ENCODE results near the gene TGDS. TPM values are rescaled to one million over a fixed set of nuclear protein-coding genes. Genes with fewer than 3 reads are reported as not detected.

The TGDS gene
- total and polyA plus RNA-seq, 11 donors = 3.2 to 6.7 (median 4.6) TPM

DNA sequence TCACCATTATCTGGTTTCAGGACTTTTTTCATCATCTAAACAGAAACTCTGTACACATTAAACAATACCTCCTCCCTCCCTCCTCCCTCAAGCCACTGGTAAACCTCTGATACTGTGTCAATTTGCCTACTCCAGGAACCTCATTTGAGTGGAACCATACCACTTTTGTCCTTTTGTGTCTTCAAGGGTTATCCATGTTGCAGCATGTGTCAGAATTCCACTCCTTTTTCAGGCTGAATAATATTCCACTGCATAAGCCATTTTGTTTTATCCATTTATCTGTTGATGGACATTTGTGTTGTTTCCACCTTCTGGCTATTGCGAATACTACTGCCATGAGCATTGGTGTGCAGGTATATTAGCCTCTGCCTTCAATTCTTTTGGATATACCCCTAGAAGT lies 27.5 kb downstream of the TGDS start:
- no peak for DNase-seq
- Histone ChIP-seq H3K4me1 (no peaks in the 10 kb centered on the region), H3K4me3 (no peak overlapping the region), H3K27ac (no peak overlapping the region), H3K27me3 (no peaks in the 10 kb centered on the region), H3K9me3 (no peaks in the 10 kb centered on the region), H3K36me3 (peaks cover 0 to 45% (median 32%) of the 10 kb centered on the region in 9 donors)
- intact Hi-C loops (cut with DNase I) = no loop called here
- no peak for ATAC-seq
- 94 to 100% (median 97%) methylated on average over 1 of the region's 1 CpG for WGBS, 4 donors
- TF ChIP-seq, protein P1, sequence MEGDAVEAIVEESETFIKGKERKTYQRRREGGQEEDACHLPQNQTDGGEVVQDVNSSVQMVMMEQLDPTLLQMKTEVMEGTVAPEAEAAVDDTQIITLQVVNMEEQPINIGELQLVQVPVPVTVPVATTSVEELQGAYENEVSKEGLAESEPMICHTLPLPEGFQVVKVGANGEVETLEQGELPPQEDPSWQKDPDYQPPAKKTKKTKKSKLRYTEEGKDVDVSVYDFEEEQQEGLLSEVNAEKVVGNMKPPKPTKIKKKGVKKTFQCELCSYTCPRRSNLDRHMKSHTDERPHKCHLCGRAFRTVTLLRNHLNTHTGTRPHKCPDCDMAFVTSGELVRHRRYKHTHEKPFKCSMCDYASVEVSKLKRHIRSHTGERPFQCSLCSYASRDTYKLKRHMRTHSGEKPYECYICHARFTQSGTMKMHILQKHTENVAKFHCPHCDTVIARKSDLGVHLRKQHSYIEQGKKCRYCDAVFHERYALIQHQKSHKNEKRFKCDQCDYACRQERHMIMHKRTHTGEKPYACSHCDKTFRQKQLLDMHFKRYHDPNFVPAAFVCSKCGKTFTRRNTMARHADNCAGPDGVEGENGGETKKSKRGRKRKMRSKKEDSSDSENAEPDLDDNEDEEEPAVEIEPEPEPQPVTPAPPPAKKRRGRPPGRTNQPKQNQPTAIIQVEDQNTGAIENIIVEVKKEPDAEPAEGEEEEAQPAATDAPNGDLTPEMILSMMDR (IDR thresholded peaks at IDR 0.05) = no peak
- no peak for TF ChIP-seq POLR2A (IDR thresholded peaks at IDR 0.05)

GRCh38 chr13:94567581-94567980 lies 28.4 kb downstream of the TGDS start:
- Histone ChIP-seq H3K4me3 (no peak overlapping the region), H3K9me3 (no peaks in the 10 kb centered on the region), H3K36me3 (peaks cover 0 to 36% (median 24%) of the 10 kb centered on the region in 9 donors), H3K27me3 (no peaks in the 10 kb centered on the region), H3K27ac (no peak overlapping the region), H3K4me1 (no peaks in the 10 kb centered on the region)
- ATAC-seq = no peak
- TF ChIP-seq, protein P1 (IDR thresholded peaks at IDR 0.05) = no peak
- no peak for TF ChIP-seq POLR2A (IDR thresholded peaks at IDR 0.05)
- WGBS, 4 donors = 92 to 94% (median 93%) methylated on average over 3 of the region's 3 CpGs
- intact Hi-C loops (cut with DNase I) = no loop called here
- DNase-seq = no peak

DNA sequence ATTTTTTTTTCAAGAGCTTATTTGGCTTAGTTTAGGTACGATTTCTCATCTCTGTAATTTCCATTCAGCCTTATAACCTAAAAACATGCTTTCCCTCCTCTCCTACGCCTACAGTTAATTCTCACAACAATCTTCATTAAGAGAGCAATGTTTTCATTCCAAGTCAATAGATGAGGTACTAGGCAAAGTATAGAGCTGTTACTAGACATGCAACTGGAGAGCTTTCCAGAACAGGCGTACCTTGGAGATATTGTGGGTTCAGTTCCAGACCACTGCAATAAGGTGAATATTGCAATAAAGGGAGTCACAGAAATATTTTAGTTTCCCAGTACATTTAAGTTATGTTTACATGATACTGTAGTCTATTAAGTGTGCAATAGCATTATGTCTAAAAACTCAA lies 34.8 kb downstream of the TGDS start:
- Histone ChIP-seq H3K4me1 (peaks cover 0 to 5% (median 0%) of the 10 kb centered on the region in 12 donors), H3K27me3 (no peaks in the 10 kb centered on the region), H3K27ac (no peak overlapping the region), H3K9me3 (no peaks in the 10 kb centered on the region), H3K36me3 (no peaks in the 10 kb centered on the region), H3K4me3 (no peak overlapping the region)
- DNase-seq (no peak), ATAC-seq (no peak)
- intact Hi-C loops (cut with DNase I) = no loop called here
- 91 to 93% (median 92%) methylated on average over 3 of the region's 3 CpGs for WGBS, 4 donors
- TF ChIP-seq, protein P1 (IDR thresholded peaks at IDR 0.05) = no peak
- TF ChIP-seq POLR2A (IDR thresholded peaks at IDR 0.05) = no peak

DNA sequence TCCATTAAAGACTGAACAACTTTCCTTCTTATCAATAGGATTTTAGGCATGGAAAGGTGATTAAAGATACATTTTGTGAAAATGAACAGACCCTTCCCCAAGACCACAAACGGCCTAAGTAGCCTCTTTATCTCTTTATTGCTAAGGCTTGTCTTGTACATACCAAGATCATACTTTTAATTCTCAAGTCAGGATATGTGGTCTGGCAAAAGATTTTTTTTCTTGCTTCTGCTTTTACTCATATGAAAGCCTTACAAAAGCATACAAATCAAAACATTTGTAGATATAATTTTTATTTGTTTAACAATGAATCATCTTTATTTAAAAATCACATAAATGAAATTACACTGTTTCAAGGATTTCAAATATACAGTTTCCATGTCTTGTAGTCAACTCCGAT lies 35.8 kb downstream of the TGDS start:
- TF ChIP-seq, protein P1 (IDR thresholded peaks at IDR 0.05) = no peak
- TF ChIP-seq POLR2A (IDR thresholded peaks at IDR 0.05) = no peak
- Histone ChIP-seq H3K4me1 (peaks cover 0 to 9% (median 0%) of the 10 kb centered on the region in 12 donors), H3K9me3 (no peaks in the 10 kb centered on the region), H3K27me3 (no peaks in the 10 kb centered on the region), H3K4me3 (no peak overlapping the region), H3K27ac (no peak overlapping the region), H3K36me3 (no peaks in the 10 kb centered on the region)
- DNase-seq (no peak), ATAC-seq (no peak)
- intact Hi-C loops (cut with DNase I) = no loop called here
- 69 to 83% (median 72%) methylated on average over 2 of the region's 2 CpGs for WGBS, 4 donors
